GM20000 (cell line): ENCODE results near the gene SHQ1.
"Not testable (repeated sequence)": the region's sequence is repeated elsewhere in the genome, so short reads cannot be mapped to it uniquely, and the experiment has no call there.

Experiments
- DNase-seq: peaks from one replicate; pipeline ENCODE4 v3.0.0; 2012; ENCODE audit warnings: low spot score
- CTCF ChIP-seq: IDR thresholded peaks from 2 replicates; pipeline ENCODE4 v1.5.1; 2012; ENCODE audit warnings: mild to moderate bottlenecking, control low read depth; ENCODE audit errors: extremely low read depth, missing control alignments

SHQ1 gene

GRCh38 chr3:72746430-72747411 lies 101.5 kb downstream of the SHQ1 start:
- no peak for TF ChIP-seq CTCF
- no peak for DNase-seq

- DNase-seq, result no peak
Observed at GRCh38 chr3:72745146-72745999, 102.9 kb downstream of the SHQ1 start.

GRCh38 chr3:72744330-72744729 lies 103.9 kb downstream of the SHQ1 start:
- no peak for DNase-seq
- TF ChIP-seq CTCF, result no peak

More at GRCh38 chr3:72745146-72745999, 102.9 kb downstream of the SHQ1 start:
- TF ChIP-seq CTCF, result no peak

GRCh38 chr3:72739531-72740466 lies 108.4 kb downstream of the SHQ1 start:
- DNase-seq, result no peak
- no peak for TF ChIP-seq CTCF

GRCh38 chr3:72738752-72739530 lies 109.3 kb downstream of the SHQ1 start:
- DNase-seq, result peak; percentile 92
- no peak for TF ChIP-seq CTCF

- not testable (repeated sequence) for DNase-seq
Observed at GRCh38 chr3:72735072-72735471, 113.2 kb downstream of the SHQ1 start.
